GM19452 (cell line): ENCODE results near the gene MYRIP.
"Not testable (repeated sequence)": the region's sequence is repeated elsewhere in the genome, so short reads cannot be mapped to it uniquely, and the experiment has no call there.

Experiments
- ATAC-seq: cut with Tn5 transposase; IDR thresholded peaks from one replicate; pipeline ENCODE4 v1.9.1; 2021; ENCODE audit not compliant: unreplicated experiment

Gene MYRIP

DNA sequence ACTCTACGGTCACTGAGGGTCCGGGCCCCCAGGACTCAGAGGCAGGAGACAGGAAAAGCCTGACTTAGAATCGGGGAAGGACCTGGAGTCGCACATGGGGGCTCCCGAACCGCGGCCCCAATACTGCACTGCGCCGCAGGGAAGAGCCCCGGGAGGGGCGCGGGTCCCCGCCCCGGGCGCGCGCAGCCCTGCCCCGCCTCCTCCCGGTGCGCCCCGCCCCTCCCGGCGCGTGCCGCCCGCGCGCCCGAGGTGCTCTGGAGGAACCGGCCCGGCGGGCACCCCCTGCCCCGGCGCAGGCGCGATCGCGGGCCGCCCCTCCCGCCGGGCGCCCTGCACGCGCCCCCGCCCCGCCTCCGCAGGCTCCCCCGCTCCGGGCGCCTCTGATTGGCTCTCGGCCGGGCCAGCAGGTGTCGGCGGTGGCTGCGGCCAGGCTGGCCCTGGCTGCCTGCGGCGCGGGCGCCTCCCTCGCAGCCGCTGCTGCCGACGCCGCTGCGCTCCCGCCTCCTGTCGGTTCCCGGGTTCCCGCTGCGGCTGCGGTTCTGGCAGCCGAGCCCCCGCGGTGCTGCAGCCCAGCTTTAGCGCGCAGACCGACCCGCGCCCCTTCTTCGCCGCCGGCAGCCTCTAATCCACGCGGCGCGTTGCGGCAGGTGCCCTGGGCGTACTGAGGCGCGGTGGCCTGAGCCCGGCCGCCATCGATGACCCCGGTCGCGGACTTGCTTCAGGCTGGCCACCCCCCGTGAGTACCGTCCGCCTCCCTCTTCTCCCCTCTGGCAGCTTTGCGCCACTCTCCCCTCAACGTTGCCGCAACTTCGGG is at the start of gene MYRIP:
Gene MYRIP (plus strand): TSS at position 429 of the 814 bp plus-strand sequence. CDS start 91,208 bp downstream, outside the sequence.
- ATAC-seq: peak; percentile 77

DNA sequence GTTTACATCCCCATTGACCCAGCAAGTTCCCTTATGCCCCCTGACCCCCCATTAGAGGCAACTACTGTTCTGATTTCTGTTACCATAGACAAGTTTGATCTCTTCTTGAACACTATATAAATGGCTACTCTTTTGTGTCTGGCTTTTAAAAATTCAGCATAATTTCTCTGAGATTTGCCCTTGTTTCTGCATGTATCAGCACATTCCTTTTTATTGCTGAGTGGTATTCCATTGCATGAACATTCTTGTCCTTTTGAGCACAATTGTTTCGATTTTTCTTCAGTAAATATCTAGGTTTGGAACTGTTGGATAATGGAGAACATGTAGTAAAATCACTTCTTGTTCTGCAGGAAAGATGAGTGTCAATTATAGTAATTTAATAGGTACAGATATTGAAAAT is 49.1 kb upstream of the MYRIP start:
- no peak for ATAC-seq

DNA sequence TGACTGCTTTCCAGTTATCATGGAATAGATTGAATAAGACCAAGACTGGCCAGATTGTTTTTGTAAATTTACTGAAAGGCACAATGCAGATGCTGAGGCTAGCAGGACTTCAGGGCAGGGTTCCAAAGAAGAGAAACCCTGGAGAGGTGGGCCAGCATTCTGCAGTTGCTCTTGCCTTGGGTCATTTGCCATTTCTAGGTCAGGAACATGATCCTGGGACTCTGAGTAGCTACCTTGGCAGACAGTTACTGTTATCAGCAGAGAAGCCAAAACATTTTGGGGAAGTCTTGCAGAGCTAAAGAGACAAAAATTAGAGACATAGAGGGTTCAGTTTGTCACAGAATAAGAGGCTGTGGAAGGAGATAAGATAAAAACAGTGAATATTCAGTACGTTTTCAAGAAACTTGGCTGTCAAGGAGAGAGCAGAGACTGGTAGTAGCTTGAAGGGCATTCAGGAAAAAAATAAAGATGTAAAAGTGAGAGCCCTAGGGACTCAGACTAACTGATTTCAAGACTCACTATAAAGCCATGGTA is 46.8 kb upstream of the MYRIP start:
- ATAC-seq: no peak

DNA sequence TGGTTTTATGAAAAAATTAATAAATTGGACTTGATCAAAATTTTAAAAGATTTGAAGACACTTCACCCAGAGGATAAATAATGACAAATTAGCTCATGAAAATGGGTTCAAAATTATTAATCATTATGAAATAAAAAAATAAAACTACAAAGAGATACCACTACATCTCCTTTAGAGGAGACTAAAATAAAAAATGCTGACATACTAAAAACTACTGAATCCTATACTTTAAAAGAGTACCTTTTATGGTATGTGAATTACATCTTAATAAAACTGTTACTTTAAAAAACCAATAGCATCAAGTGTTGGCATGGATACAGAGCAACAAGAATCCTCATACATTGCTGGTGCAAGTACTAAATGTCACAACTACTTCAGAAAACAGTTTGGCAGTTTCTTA is 46.0 kb upstream of the MYRIP start:
- no peak for ATAC-seq

DNA sequence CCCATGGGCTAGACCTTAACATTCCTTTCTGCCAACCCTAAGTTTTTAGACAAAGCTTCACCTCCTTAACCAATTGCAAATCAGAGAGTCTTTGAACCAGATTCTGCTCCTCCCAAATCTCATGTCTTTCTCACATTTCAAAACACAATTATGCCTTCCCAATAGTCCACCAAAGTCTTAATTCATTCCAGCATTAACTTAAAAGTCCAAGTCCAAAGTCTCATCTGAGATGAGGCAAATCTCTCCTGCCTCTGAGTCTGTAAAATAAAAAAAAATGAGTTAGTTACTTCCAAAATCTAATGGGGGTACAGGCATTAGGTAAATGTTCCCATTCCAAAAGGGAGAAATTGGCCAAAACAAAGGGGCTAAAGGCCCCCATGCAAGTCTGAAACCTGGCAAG is 43.8 kb upstream of the MYRIP start:
- no peak for ATAC-seq

DNA sequence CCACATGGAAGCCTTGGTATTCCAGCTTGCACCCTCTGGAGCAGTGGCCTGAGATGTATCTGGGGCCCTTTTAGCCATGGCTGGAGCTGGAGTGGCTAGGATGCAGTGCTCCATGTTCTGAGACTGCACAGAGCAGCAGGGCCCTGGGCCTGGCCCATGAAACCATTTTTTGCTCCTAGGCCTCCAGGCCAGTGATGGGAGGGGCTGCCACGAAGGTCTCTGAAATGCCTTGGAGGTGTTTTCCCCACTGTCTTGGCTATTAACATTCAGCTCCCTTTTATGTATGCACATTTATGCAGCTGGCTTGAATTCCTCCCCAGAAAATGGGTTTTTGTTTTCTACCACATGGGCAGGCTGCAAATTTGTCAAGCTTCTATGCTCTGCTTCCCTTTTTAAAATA is 43.0 kb upstream of the MYRIP start:
- no peak for ATAC-seq

DNA sequence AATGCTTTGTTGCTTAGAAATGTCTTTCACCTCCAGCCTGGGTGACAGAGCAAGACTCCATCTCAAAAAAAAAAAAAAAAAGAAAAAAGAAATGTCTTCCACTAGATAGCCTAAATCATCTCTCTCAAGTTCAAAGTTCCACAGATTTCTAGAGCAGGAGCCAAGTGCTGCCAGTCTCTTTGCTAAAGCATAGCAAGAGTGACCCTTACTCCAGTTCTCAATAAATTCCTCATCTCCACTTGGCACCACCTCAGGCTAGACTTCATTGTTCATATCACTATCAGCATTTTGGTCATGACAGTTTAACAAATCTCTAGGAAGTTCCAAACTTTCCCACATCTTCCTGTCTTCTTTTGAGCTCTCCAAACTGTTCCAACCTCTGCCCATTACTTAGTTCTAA is 42.5 kb upstream of the MYRIP start:
- ATAC-seq: not testable (repeated sequence)

DNA sequence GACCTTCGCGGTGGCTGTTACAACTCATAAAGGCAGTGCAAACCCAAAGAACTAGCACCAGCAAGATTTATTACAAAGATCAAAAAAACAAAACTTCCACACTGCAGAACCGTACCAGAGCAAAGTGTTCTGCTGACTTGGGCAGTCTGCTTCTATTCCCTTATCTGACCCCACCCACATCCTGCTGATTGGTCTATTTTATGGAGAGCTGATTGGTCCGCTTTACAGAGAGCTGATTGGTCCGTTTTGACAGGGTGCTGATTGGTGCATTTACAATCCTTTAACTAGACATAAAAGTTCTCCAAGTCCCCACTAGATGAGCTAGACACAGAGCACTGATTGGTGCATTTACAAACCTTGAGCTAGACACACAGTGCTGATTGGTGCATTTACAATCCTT is 31.2 kb upstream of the MYRIP start:
- ATAC-seq: not testable (repeated sequence)

DNA sequence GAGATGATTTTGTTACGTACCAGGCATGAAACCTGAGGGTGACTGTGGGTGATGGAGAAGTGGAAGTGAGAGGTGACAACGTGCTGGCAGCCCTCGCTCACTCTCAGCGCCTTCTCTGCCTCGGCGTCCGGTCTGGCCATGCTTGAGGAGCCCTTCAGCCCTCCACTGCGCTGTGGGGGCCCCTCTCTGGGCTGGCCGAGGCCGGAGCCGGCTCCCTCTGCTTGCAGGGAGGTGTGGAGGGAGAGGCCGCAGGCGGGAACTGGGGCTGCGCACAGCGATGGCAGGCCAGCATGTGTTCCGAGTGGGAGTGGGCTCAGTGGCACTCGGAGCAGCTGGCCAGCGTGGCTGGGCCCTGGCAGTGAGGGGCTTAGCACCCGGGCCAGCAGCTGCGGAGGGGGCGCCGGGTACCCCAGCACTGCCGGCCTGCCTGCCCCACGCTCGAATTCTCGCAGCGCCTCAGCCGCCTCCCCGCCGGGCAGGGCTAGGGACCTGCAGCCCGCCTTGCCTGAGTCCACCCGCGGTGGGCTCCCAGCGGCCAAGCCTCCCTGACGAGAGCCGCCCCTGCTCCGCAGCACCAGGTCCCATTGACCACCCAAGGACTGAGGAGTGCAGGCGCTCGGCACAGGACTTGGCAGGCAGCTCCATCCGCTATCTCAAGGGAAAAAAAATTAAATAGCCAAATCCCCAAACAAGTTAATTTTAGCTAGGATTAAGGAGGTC is 29.7 kb upstream of the MYRIP start:
- ATAC-seq: no peak

DNA sequence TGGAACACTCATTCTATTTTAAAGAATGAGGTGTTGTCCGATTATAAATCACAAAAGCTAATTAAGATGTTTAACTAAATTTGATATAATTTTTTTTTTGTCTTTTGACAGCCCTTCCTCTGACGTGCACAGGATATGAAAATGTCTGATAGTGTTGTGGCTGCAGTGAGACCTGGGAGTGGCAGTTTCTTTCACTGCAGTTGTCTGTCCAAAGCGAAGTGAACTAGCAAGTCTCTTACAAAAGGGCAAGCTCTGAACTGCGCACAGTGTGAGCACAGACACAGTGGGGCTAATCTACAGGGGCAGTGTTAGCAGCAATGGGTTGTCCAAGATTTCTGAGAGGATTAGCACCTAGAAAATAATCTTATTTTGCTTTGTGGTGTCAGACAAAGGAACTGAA is 29.1 kb upstream of the MYRIP start:
- ATAC-seq: no peak

DNA sequence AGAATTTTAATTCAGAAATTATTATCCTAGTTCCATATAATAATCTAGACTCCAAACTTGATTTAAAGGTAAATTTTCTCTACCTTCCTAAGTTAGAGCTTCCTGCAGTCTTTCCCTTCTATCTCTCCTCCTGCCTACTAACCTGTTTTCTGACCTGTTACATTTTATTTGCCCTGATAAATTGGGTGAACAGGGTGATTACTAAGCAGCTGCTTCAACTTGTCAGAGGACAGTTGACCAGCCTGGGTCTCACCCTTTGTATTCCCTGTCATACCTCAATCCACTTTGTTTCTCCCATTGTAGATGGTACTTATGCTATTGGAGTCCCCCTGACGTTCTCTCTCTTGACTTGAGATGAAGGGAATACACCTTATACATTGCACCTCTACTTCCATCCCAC is 28.4 kb upstream of the MYRIP start:
- ATAC-seq: no peak

DNA sequence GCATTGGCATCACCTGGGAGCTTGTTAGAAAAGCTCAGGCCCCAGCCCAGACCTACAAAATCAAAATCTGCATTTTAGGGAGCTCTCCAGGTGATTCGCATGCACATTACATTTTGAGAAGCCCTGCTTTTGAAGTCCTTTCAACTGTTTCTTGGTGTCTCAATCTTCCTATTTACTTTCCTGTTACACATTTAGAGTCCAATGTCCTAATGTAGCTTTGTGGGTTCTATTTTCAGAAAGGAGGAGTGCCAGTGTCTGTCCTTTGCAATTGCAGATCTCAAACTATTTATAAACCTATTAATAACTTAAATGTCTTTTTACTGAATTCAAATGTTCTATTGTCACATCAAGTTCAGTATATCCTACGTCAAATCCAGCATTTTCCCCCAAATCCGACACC is 27.8 kb upstream of the MYRIP start:
- ATAC-seq: no peak

DNA sequence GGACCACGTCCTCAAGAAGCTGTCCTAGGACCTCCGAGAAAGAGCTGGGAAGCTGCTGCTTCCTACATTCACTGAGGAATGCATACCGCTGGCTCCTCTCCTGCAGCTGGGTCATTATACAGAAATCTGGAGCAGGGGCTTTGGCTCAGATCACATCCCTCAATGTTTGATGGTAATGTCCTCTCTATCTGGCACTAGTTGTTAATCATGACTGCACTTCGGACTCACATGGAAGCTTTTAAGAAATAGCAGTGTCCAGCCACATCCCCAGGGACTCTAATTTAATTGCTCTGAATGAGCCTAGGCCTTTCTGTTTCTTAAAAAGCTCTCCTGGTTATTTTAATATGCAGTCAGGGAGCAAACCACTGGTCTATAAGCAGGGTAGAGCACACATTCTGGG is 25.7 kb upstream of the MYRIP start:
- ATAC-seq: no peak

DNA sequence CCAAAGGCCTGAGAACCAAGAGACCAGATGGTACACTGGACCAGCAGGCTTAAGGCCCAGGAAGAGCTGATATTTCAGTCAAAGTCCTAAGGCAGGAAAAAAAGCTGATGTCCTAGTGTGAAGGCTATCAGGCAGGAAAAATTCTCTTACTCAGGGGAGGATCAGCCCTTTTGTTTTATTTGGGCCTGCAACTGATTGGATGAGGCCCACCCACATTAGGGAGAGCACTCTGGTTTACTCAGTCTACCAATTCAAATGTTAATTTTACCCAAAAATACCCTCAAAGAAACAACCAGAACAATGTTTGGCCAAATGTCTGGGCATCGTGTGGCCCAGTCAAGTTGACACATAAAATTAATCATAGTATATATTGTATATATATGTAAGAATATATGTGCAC is 24.5 kb upstream of the MYRIP start:
- no peak for ATAC-seq

DNA sequence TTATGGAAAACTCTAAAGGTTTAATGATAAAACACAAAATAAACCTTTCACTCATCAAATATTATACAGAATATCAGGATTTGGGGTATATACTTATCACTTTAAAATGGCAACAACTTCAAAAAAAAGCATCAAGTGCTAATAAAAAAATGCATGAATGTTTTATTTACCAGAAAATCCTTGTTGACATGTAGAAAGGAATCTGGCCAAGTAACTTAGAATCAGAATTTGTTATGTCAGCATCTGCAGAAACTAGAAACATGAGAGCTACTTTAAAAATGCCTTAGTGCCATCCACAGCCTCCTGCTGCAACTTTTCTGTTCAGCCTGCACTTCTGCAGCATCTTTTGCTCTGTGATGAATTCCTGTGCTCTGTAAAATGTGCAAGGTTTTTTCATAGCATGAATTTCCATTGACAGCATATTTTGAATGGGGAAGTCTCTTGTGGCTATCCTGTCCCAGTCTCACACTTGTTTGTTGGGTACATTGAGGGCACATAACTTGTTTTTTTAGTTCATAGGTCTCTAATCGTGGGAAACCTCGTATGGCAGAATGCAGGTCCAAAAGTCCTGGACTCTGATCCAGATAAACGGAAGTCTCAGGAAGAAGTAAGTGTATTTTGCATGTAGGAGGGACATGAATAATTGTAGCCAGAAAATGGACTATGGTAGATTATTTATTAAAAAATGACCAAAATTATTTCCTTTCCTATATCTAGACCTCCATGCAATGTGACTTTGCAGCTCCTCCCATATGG is 21.1 kb upstream of the MYRIP start:
- ATAC-seq: no peak

DNA sequence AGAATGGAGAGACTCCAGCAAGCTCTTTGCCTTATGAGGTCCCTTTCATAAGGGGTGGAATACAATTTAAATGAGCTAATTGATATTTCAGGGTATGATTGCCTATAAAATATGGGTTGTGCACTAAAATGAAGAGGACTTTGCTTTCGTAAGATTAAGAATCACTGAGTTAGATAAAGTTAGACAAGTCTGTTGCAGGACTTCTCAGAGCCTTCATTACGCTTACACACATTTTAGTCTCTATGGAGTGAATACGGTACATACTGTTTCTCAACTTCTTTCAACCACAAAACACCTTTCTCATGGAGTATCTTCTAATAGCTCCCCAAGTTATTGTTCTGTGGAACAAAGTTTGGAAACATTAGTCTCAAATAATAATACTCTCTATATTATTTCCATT is 17.8 kb upstream of the MYRIP start:
- ATAC-seq: no peak

DNA sequence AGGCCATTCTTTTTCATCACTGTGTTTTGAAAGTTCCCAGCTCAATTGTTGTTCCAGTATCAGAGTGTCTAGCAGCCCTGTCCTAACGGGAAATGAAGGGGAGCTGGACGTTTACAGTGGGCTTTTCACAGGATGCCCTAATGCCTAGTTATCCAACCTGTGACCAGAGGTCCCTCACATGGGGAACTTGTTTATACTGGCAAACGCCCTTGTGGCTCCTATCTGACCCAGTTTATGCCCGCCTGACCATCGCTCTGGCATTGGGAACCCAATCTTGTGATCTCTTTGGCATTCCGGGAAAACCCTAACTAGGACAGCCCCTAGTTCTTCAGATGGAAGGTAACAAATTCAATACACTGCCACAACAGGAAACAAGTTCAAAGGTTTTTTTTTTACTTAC is 14.5 kb upstream of the MYRIP start:
- no peak for ATAC-seq

DNA sequence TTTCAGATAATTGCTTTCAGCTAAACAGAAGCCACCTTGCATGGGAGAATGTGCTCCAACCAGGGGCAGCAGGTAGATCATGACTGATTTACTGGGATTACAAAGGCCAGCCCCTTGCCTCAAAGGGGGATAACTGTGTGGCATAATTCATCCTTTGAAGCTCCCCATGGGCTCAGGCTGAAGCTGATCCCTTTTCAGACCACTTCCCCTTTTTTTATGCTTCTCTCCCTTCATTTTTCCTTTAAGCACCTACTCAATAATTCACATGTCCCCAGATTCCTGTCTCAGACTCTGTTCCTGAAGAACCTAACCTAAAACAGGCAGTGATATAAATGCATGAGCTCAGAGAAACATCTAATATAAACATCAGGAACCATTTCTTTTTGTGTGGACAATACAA is 8.2 kb upstream of the MYRIP start:
- no peak for ATAC-seq

DNA sequence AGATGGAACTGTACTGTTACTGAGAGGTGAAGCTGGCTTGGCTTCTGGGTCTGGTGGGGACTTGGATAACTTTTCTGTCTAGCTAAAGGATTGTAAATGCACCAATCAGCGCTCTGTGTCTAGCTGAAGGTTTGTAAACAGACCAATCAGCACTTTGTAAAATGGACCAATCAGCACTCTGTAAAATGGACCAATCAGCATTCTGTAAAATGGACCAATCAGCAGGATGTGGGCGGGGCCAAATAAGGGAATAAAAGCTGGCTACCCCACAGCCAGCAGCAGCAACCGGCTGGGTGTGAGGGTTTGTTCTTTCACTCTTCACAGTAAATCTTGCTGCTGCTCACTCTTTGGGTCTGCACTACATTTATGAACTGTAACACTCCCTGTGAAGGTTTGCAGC is 6.9 kb upstream of the MYRIP start:
- ATAC-seq: not testable (repeated sequence)

DNA sequence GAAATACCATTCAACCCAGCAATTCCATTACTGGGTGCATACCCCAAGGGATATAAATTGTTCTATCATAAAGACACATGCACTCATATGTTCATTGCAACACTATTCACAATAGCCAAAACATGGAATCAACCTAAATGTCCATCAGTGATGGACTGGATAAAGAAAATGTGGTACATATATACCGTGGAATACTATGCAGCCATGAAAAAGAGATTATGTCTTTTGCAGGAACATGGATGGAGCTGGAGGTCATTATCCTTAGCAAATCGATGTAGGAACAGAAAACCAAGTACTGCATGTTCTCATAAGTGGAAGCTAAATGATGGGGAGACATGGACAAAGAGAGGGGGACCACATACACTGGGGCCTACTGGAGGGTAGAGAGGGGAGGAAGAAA is 5.5 kb upstream of the MYRIP start:
- ATAC-seq: no peak

DNA sequence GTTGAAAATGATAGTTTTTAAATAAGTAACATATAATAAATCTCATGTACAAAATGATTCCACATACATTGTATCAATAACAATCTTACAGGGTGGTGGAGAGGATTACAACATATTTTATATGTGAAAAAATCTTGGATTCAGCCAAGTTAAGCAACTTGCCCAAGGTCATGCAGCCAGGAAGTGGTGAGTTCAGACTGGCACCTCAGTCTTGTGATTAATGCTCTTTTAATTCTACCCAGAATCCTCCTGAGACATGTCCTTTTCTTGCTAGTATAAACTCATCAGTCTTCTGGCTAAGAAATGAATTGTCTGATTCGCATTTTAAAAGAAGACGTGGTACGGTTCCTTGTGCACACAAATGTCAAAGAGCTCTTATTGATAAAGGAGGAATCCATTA is 4.5 kb upstream of the MYRIP start:
- no peak for ATAC-seq

DNA sequence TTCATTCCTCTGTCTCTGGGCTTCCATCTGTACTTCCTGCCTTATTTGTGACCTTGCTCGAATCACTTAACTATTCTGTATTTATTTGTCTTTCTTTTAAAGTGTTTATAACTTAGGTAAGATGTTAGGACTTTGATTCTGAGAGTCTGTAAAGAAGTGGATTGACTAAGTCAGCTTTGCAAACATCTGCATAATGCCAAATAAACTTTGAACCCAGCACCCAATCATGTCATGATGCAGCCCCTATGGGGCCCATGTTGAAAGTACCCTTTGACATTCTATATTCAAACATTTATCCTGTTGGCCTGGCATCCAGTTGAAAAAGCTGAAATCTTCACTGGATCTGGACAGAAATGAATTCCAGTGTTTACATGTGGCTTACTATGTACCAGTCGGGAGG is 3.8 kb upstream of the MYRIP start:
- no peak for ATAC-seq
